Activated T-helper 1 cell treated with anti-CD3 and anti-CD28 coated beads, Interleukin-12 subunit alpha, Interleukin-12 subunit beta, Interleukin-2, Interleukin-4 antibody, amounts not matched to agents 30 ng/mL and 10 ng/mL and 1 ng/mL, durations not matched to agents 14 hours and 24 hours and 36 hours (primary cell): ENCODE data around the gene FAM83D. TPM values are rescaled to one million over a fixed set of nuclear protein-coding genes. Genes with fewer than 3 reads are reported as not detected.
A peak's percentile ranks its signal among the peaks of the same experiment; 100 is the strongest.
"Not testable (repeated sequence)": the region's sequence is repeated elsewhere in the genome, so short reads cannot be mapped to it uniquely, and the experiment has no call there.

Source experiments
- DNase-seq: peaks from one replicate; pipeline ENCODE4 v3.0.0; 2021; ENCODE audit warnings: low spot score
- H3K27ac Mint-ChIP-seq: one replicate; pipeline ENCODE4 v1.8.0; 2021; ENCODE audit warnings: mild to moderate bottlenecking, mixed read lengths
- H3K27me3 Mint-ChIP-seq: one replicate; pipeline ENCODE4 v1.8.0; 2022; ENCODE audit warnings: mild to moderate bottlenecking, moderate library complexity, mixed read lengths; ENCODE audit not compliant: insufficient read depth
- H3K36me3 Mint-ChIP-seq: one replicate; pipeline ENCODE4 v1.8.0; 2021; ENCODE audit warnings: low read depth, mixed read lengths
- H3K4me1 Mint-ChIP-seq: one replicate; pipeline ENCODE4 v1.8.0; 2021; ENCODE audit warnings: low read depth, mixed read lengths
- H3K4me3 Mint-ChIP-seq: one replicate; pipeline ENCODE4 v1.8.0; 2021; ENCODE audit warnings: mild to moderate bottlenecking, moderate library complexity, mixed read lengths
- H3K9me3 Mint-ChIP-seq: one replicate; pipeline ENCODE4 v1.8.0; 2021; ENCODE audit warnings: mixed read lengths
- intact Hi-C: fragments of 100-400 bp; cut with micrococcal nuclease; formaldehyde crosslinking; loops from one replicate; pipeline ENCODE4 v1.15.1; 2024
- total RNA-seq: library from RNA; stranded (reverse); gene quantifications from 2 replicates; pipeline ENCODE4 v1.2.3, GENCODE V29; 2022

FAM83D gene
- total RNA-seq, 1 donor from 2014 or later, result 12.4 TPM

DNA sequence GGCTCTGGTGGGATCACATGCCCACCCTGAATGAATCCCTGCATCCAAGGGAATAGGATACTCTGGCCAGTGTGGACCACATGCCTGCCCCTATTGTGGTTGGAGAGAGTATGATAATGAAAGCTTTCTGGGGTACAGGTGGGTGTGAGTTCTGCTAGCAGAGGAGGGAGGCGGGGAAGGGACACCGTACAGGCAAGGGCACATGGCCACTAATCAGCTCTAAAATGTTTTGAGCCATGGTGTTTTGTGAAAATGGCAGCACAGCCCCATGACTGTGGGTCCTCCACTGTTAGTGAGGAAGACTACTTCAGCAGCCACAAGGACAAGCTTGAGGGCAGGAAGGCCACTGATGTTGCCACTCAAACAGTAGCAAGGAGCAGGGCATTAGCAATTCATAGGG, 24.0 kb downstream of the FAM83D start:
- H3K36me3 Mint-ChIP-seq, result peaks cover 48% of the 10 kb centered on the region
- no peak overlapping the region for H3K4me3 Mint-ChIP-seq
- no peaks in the 10 kb centered on the region for H3K27me3 Mint-ChIP-seq
- DNase-seq, result no peak
- intact Hi-C loops, result no loop called here
- peak overlapping the region; percentile 44 for H3K27ac Mint-ChIP-seq
- H3K9me3 Mint-ChIP-seq, result no peaks in the 10 kb centered on the region
- peaks cover 9% of the 10 kb centered on the region for H3K4me1 Mint-ChIP-seq

DNA sequence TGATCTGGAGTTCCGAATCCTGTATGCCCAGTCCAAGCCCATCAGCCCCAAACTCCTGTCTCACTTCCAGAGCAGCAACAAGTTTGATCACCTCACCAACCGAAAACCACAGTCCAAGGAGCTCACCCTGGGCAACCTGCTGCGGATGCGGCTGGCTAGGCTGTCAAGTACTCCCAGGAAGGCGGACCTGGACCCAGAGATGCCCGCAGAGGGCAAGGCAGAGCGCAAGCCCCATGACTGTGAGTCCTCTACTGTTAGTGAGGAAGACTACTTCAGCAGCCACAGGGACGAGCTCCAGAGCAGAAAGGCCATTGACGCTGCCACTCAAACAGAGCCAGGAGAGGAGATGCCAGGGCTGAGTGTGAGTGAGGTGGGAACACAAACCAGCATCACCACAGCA, 25.4 kb downstream of the FAM83D start:
- Mint-ChIP-seq H3K27ac (no peak overlapping the region), H3K36me3 (peaks cover 44% of the 10 kb centered on the region), H3K4me3 (no peak overlapping the region), H3K9me3 (no peaks in the 10 kb centered on the region), H3K4me1 (peaks cover 5% of the 10 kb centered on the region), H3K27me3 (no peaks in the 10 kb centered on the region)
- intact Hi-C loops, result no loop called here
- no peak for DNase-seq

DNA sequence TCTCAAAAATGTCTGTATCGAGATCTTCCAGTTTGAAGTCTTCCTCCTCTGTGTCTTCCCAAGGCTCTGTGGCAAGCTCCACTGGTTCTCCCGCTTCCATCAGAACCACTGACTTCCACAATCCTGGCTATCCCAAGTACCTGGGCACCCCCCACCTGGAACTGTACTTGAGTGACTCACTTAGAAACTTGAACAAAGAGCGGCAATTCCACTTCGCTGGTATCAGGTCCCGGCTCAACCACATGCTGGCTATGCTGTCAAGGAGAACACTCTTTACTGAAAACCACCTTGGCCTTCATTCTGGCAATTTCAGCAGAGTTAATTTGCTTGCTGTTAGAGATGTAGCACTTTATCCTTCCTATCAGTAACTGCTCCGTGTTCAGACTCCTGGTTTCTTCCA, 25.9 kb downstream of the FAM83D start:
- Mint-ChIP-seq H3K27ac (no peak overlapping the region), H3K27me3 (no peaks in the 10 kb centered on the region), H3K4me3 (no peak overlapping the region), H3K36me3 (peaks cover 38% of the 10 kb centered on the region), H3K4me1 (no peaks in the 10 kb centered on the region), H3K9me3 (no peaks in the 10 kb centered on the region)
- intact Hi-C loops, result no loop called here
- DNase-seq, result no peak

DNA sequence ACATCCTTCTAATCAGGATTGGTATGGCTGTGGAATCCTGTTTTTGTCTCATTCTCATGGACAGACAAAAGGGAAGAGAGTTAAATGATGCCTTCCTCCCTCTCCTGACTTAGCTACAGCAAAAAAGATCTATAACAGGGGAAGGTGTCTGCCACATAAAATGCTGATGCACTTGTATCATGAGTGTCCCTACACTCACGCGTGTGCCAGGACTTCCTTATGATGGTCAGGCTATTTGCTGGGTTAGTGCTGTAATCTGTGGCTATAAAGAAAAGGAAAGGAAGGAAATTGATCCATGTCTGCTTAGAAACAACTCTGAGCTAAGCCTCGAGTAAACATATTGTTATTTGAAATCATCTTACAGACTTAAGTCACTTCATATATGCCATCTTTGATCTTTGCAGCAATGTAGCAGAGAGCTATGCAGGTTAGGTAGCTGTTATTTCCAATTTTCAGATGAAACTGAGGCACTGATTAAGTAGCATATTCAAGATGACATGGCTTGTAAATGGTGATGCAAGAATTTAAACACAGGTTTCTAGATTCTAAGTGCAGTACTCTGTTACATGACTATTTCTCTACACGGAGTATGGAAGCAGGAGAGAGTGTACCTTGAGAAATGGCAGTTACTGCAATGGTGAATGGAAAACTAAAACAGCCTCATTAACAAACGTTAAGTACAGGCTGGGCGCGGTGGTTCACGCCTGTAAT, 27.6 kb downstream of the FAM83D start:
- intact Hi-C loops, result no loop called here
- no peak for DNase-seq
- no peaks in the 10 kb centered on the region for H3K4me1 Mint-ChIP-seq
- H3K27ac Mint-ChIP-seq, result no peak overlapping the region
- H3K36me3 Mint-ChIP-seq, result peaks cover 33% of the 10 kb centered on the region
- no peaks in the 10 kb centered on the region for H3K27me3 Mint-ChIP-seq
- no peaks in the 10 kb centered on the region for H3K9me3 Mint-ChIP-seq
- H3K4me3 Mint-ChIP-seq, result no peak overlapping the region

DNA sequence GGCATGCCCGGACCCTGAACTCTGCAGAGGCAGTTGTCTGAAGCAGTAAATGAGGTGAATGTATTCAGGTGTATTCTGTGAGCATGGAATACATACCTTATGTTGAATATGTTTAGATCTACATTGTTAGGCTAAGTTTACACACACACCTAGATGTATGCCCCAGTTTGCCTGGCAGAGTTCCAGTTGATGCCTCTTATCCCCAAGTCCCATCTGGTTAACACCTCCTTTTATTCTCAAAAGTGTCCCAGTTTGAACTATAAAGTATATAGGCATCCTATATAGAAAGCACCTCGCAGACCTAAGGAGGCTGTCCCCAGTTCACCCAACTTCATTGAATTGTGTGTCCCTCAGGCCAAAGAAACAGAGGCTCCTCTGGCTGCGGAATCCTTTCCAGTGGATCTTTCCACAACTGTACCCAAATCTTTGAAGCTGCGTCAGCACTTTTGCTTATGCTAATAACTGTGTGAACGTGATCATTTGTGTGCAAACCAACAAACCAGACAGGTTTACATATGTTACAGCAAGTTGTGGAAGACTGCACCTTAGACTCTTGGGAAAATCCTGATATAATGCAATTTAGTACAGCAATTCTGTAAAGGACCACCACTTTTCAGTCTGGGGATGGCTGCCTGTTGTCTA, 31.1 kb downstream of the FAM83D start:
- Mint-ChIP-seq H3K9me3 (no peaks in the 10 kb centered on the region), H3K27me3 (no peaks in the 10 kb centered on the region), H3K27ac (no peak overlapping the region)

DNA sequence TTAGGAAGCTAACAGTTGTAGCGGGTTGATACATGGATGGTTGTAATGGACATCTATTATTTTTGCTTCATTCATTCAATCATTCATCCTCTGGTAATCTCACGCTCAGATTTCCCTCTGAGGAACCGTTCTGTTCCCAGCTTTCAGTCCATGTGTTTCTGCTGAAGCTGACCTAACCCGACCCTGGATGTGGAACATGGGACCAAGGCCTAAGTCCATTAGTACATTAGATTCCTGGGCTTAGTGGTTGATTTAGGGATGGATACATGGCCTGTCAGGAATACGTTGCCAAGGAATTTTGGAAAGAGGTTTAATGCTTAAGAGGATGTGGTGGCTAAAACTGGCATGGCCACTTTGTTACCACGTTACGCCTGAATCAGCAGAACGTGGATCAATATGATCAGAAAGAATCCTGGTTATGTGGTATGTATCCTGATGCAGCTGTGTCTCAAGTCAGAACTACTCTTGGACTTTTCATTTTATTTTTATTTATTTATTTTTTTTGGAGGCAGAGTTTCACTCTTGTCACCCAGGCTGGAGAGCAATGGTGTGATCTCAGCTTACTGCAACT, 31.8 kb downstream of the FAM83D start:
- H3K9me3 Mint-ChIP-seq, result no peaks in the 10 kb centered on the region
- H3K36me3 Mint-ChIP-seq, result peaks cover 9% of the 10 kb centered on the region
- peaks cover 15% of the 10 kb centered on the region for H3K4me1 Mint-ChIP-seq
- no peak overlapping the region for H3K4me3 Mint-ChIP-seq
- intact Hi-C loops, result no loop called here
- H3K27me3 Mint-ChIP-seq, result no peaks in the 10 kb centered on the region
- no peak overlapping the region for H3K27ac Mint-ChIP-seq
- no peak for DNase-seq

More for the DNA sequence above, 31.1 kb downstream of the FAM83D start:
- intact Hi-C loops, result no loop called here
- Mint-ChIP-seq H3K36me3 (peaks cover 11% of the 10 kb centered on the region), H3K4me3 (no peak overlapping the region), H3K4me1 (peaks cover 10% of the 10 kb centered on the region)
- DNase-seq, result no peak

DNA sequence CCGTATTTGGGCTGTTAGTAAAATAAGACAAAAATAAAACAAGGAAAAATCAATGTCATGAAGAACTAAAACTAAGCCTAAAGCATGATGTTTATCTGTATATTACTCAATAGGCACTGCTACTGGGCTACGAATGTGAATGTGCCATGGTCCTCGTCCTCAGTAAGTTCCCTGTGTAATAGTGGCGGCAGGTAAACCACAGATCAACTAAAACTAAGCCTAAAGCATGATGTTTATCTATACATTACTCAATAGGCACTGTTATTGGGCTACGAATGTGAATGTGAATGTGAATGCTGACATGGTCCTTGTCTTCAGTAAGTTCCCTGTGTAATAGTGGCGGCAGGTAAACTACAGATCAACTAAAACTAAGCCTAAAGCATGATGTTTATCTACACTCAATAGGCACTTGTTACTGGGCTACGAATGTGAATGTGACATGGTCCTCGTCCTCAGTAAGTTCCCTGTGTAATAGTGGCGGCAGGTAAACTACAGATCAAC, 34.0 kb downstream of the FAM83D start:
- H3K4me3 Mint-ChIP-seq, H3K9me3 Mint-ChIP-seq, intact Hi-C loops, H3K27ac Mint-ChIP-seq, H3K27me3 Mint-ChIP-seq, H3K36me3 Mint-ChIP-seq, DNase-seq: not testable (repeated sequence)
- peaks cover 30% of the 10 kb centered on the region for H3K4me1 Mint-ChIP-seq

DNA sequence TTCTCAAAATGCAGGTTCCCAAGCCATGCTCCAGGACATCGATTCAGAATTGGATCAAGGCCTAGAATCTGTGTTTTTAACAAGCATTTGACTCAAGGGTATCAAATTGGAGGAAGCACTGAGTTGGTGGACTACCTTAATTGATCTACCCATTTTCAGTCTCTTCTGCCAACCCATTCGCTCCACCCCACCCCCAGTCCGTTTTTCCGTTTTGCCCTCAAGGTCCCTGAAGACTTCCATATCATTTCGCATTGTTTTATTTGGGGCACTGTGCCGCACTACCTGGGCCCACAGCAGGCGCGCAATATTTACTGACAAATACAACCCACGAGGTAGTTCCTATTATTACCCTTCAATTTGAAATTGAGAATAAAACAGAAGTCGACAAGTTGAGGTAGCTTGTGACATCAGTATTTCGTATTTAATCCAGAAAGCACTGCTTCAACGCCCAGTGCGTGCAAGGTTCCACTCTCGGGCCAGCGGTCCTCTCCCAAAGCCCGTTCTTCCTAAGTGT, 35.4 kb downstream of the FAM83D start:
- Mint-ChIP-seq H3K9me3 (no peaks in the 10 kb centered on the region), H3K27me3 (no peaks in the 10 kb centered on the region), H3K4me3 (peak overlapping the region; percentile 98), H3K4me1 (peaks cover 35% of the 10 kb centered on the region), H3K27ac (peak overlapping the region; percentile 94), H3K36me3 (peaks cover 11% of the 10 kb centered on the region)
- DNase-seq, result no peak
- intact Hi-C loops, result loop anchor here (1.0 kb wide), 6 partner anchors 35 to 315 kb away; partner anchors contain the start of genes ACTR5 and FAM83D

DNA sequence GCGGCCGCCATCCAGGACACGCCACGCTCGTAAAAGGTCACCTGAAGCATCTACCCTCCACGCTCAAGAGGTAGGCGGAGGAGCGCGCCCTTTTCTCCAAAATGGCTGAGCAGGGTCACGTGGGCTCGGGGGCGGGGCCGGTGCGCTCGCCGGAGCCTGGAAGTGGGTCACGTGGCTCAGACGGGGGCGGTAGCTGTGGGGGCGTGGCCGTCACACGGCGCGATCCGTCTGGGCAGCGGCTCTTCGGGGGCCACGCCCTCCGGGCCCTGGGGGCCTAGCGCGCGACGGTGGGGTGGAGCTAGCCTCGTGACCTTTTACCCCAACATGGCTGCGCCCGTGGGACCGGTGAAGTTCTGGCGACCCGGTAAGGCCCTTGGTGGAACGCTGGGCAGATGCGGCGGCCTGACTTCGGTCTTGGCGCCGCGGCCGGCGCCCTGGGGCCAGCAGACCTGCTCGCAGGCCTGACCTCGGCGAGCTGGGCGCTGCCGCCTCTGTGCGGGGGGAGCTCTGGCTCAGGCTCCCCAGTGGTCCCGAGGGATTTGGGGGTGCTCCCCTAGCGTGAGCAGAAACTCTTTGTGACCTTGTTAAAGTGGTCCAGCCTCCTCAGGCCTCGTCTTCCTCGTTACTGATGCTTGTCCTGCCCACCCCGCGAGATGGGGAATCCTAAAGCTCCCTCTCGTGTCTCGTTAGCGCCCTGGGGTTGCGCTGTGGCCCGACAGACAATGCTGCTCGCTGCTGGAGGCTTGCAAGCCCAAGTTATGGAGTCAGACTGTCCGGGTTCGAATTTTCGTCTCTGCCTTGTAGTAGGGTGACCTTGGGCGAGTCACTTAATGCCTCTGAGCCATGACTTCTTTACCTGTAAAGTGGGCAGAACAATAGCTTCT, 36.1 kb downstream of the FAM83D start, which contains the start of gene DHX35:
TSS of gene DHX35 (plus strand) at position 301 of the 884 bp plus-strand sequence. CDS start at position 325, 24 bp downstream.
- peaks cover 35% of the 10 kb centered on the region for H3K4me1 Mint-ChIP-seq
- no peaks in the 10 kb centered on the region for H3K9me3 Mint-ChIP-seq
- H3K27me3 Mint-ChIP-seq, result no peaks in the 10 kb centered on the region
- H3K27ac Mint-ChIP-seq, result peak within 1 kb of the TSS; percentile 94
- H3K36me3 Mint-ChIP-seq, result peaks cover 11% of the 10 kb centered on the region
- H3K4me3 Mint-ChIP-seq, result peak within 1 kb of the TSS; percentile 98
- peak; percentile 99 for DNase-seq
- intact Hi-C loops, result loop anchor here (1.0 kb wide), 6 partner anchors 35 to 316 kb away; partner anchors contain the start of genes ACTR5 and FAM83D

DNA sequence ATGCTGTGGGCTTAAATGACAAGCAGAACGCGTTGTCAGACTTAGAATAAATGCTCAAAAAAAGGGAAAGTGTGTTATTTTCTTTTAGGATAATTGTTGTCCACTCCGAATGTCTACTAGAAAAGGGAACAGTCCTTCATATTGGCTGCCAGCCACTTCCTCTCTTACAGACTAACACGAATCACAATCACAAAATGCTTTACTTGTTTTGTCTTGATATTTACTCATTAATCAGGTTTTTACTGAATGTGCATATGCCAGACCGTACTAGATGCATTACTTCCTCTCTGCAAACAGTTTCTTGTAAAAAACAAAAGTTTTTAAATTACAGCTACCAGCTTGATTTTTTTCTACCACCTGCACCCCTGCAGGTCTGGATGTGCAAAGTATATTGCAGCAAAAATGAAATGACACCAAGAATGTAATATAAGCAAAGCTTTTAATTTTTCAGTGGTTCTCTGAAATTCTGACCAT, 36.7 kb downstream of the FAM83D start:
- Mint-ChIP-seq H3K9me3 (no peaks in the 10 kb centered on the region), H3K36me3 (peaks cover 11% of the 10 kb centered on the region), H3K27me3 (no peaks in the 10 kb centered on the region), H3K4me3 (peak overlapping the region; percentile 98), H3K4me1 (peaks cover 35% of the 10 kb centered on the region), H3K27ac (peak overlapping the region; percentile 93)
- intact Hi-C loops, result loop anchor here (1.0 kb wide), 6 partner anchors 34 to 317 kb away; partner anchors contain the start of genes ACTR5 and FAM83D
- no peak for DNase-seq

DNA sequence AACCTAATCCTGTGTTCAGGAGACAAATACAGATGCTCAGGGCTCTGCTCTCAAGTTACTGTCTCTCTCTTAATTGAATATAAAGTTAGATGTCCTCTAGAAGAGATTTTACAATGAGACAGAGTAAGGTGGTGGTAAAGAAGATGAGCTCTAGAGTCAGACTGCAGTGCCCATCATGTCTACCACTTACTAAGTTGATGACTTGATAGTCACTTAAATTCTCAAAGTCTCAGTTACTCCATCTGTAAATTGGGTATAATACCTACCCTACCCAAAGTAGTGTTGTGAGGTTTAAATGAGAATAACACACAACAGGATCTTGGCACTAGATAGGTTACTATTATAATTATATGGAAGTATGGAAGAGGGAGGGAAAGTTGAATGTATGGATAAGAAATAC, 37.5 kb downstream of the FAM83D start:
- Mint-ChIP-seq H3K36me3 (peaks cover 11% of the 10 kb centered on the region), H3K4me3 (peak overlapping the region; percentile 31), H3K27me3 (no peaks in the 10 kb centered on the region), H3K9me3 (no peaks in the 10 kb centered on the region), H3K4me1 (peaks cover 35% of the 10 kb centered on the region), H3K27ac (no peak overlapping the region)
- DNase-seq, result no peak
- intact Hi-C loops, result no loop called here

DNA sequence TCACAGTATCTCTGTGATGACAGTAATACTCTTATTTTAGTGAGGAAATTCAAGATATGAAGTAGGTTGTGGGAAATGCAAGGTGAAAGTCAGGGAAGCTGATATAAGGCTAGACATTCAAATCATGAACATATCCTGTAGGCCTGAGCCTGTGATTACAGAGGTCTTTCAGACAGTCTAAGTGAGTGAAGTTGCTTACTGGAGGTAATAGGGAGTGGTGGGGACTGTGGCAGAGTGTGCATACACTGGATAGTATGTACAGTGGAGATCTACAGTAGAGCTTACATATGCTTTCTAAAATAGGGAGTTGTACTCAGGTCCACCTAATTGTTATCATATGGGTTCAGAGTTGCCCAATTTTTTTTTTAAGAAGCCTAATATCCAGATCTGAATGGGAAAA, 39.0 kb downstream of the FAM83D start:
- no peak overlapping the region for H3K27ac Mint-ChIP-seq
- peaks cover 36% of the 10 kb centered on the region for H3K4me1 Mint-ChIP-seq
- peaks cover 12% of the 10 kb centered on the region for H3K36me3 Mint-ChIP-seq
- no peaks in the 10 kb centered on the region for H3K9me3 Mint-ChIP-seq
- intact Hi-C loops, result no loop called here
- no peak for DNase-seq
- H3K27me3 Mint-ChIP-seq, result no peaks in the 10 kb centered on the region
- H3K4me3 Mint-ChIP-seq, result no peak overlapping the region
